Activated CD4-positive, alpha-beta T cell treated with anti-CD3 and anti-CD28 coated beads, Interleukin-2, Interleukin-6, amounts not matched to agents 100 ng/mL and 50 ng/mL, durations not matched to agents 16 hours and 8 hours (primary cell): Measurements from ENCODE around the gene FOLR3.
"Not testable (repeated sequence)": the region's sequence is repeated elsewhere in the genome, so short reads cannot be mapped to it uniquely, and the experiment has no call there.

Source experiments
- DNase-seq: peaks from one replicate; pipeline ENCODE4 v3.0.0-alpha.2; 2020

The FOLR3 gene

GRCh38 chr11:72124046-72124445, 11.5 kb upstream of the FOLR3 start:
- DNase-seq = no peak

- no peak for DNase-seq
Observed at GRCh38 chr11:72125956-72126355, 9.6 kb upstream of the FOLR3 start.

- no peak for DNase-seq
Observed at GRCh38 chr11:72127923-72128322, 7.6 kb upstream of the FOLR3 start.

GRCh38 chr11:72129381-72129780, 6.1 kb upstream of the FOLR3 start:
- DNase-seq = no peak

- DNase-seq = no peak
Observed at GRCh38 chr11:72132646-72133045, 2.9 kb upstream of the FOLR3 start.

GRCh38 chr11:72135891-72136683, 562 bp downstream of the FOLR3 start:
- no peak for DNase-seq

GRCh38 chr11:72136684-72137262, 1.2 kb downstream of the FOLR3 start:
- no peak for DNase-seq

GRCh38 chr11:72138821-72139390, 3.4 kb downstream of the FOLR3 start:
- DNase-seq = no peak

GRCh38 chr11:72139500-72139899, 4.0 kb downstream of the FOLR3 start:
- no peak for DNase-seq

- no peak for DNase-seq
Observed at GRCh38 chr11:72140661-72141060, 5.1 kb downstream of the FOLR3 start.

GRCh38 chr11:72141066-72141465, 5.5 kb downstream of the FOLR3 start:
- DNase-seq = peak; percentile 88

GRCh38 chr11:72142086-72142485, 6.6 kb downstream of the FOLR3 start:
- DNase-seq = not testable (repeated sequence)

- DNase-seq = not testable (repeated sequence)
Observed at GRCh38 chr11:72142543-72142942, 7.0 kb downstream of the FOLR3 start.

- no peak for DNase-seq
Observed at GRCh38 chr11:72144807-72145565, 9.5 kb downstream of the FOLR3 start.

GRCh38 chr11:72146625-72147024, 11.1 kb downstream of the FOLR3 start:
- DNase-seq = no peak

GRCh38 chr11:72150882-72151281, 15.4 kb downstream of the FOLR3 start:
- DNase-seq = no peak

- DNase-seq = not testable (repeated sequence)
Observed at GRCh38 chr11:72153874-72154273, 18.3 kb downstream of the FOLR3 start.

- no peak for DNase-seq
Observed at GRCh38 chr11:72154816-72155215, 19.3 kb downstream of the FOLR3 start.

GRCh38 chr11:72155751-72156150, 20.2 kb downstream of the FOLR3 start:
- no peak for DNase-seq

- DNase-seq = no peak
Observed at GRCh38 chr11:72157131-72157530, 21.6 kb downstream of the FOLR3 start.

- no peak for DNase-seq
Observed at GRCh38 chr11:72160319-72160718, 24.8 kb downstream of the FOLR3 start.

- no peak for DNase-seq
Observed at GRCh38 chr11:72162891-72163492, 27.5 kb downstream of the FOLR3 start.

- not testable (repeated sequence) for DNase-seq
Observed at GRCh38 chr11:72164187-72164586, 28.7 kb downstream of the FOLR3 start.
